Epidermal melanocyte (primary cell): ENCODE results near the gene GATA5.
A peak's percentile ranks its signal among the peaks of the same experiment; 100 is the strongest.
"Not testable (repeated sequence)": the region's sequence is repeated elsewhere in the genome, so short reads cannot be mapped to it uniquely, and the experiment has no call there.

ENCODE experiments used
- DNase-seq: peaks from one replicate; pipeline ENCODE4 v3.0.0; 2011; ENCODE audit warnings: low spot score; ENCODE audit not compliant: insufficient read length

Gene GATA5

GRCh38 chr20:62505337-62506045 is 29.7 kb upstream of the GATA5 start:
- DNase-seq = no peak

GRCh38 chr20:62504323-62504722 is 28.5 kb upstream of the GATA5 start:
- no peak for DNase-seq

GRCh38 chr20:62503401-62504178 is 27.8 kb upstream of the GATA5 start:
- DNase-seq = no peak

- DNase-seq = no peak
Measured at GRCh38 chr20:62502496-62503095, 26.8 kb upstream of the GATA5 start.

GRCh38 chr20:62501801-62502495 is 26.2 kb upstream of the GATA5 start:
- no peak for DNase-seq

- peak; percentile 82 for DNase-seq
Measured at GRCh38 chr20:62500237-62500864, 24.6 kb upstream of the GATA5 start.

GRCh38 chr20:62499758-62500236 is 24.0 kb upstream of the GATA5 start:
- DNase-seq = no peak

GRCh38 chr20:62498874-62499273 is 23.1 kb upstream of the GATA5 start:
- DNase-seq = no peak

GRCh38 chr20:62496568-62497218 is 20.9 kb upstream of the GATA5 start:
- DNase-seq = no peak

GRCh38 chr20:62495749-62496567 is 20.2 kb upstream of the GATA5 start:
- DNase-seq = no peak

- no peak for DNase-seq
Measured at GRCh38 chr20:62494980-62495748, 19.4 kb upstream of the GATA5 start.

- no peak for DNase-seq
Measured at GRCh38 chr20:62494537-62494936, 18.7 kb upstream of the GATA5 start.

GRCh38 chr20:62493886-62494285 is 18.1 kb upstream of the GATA5 start:
- DNase-seq = no peak

- no peak for DNase-seq
Measured at GRCh38 chr20:62493253-62493885, 17.6 kb upstream of the GATA5 start.

GRCh38 chr20:62492711-62493110 is 16.9 kb upstream of the GATA5 start:
- DNase-seq = no peak

- not testable (repeated sequence) for DNase-seq
Measured at GRCh38 chr20:62490783-62491182, 15.0 kb upstream of the GATA5 start.

GRCh38 chr20:62489932-62490263 is 14.1 kb upstream of the GATA5 start:
- DNase-seq = no peak

GRCh38 chr20:62489186-62489931 is 13.6 kb upstream of the GATA5 start:
- DNase-seq = no peak
